Measurements from ENCODE around the gene MRPL14.
"Not testable (repeated sequence)": the region's sequence is repeated elsewhere in the genome, so short reads cannot be mapped to it uniquely, and the experiment has no call there.

The MRPL14 gene

GRCh38 chr6:44107017-44107416 lies 20.2 kb downstream of the MRPL14 start:
- DNase-seq = no peak
- in situ Hi-C loops (cut with HindIII; ENCODE audit: low pct_ligation_motif_present, low pct_unique_long_range_greater_than_20kb, low sequenced_read_pairs) = no loop called here

- in situ Hi-C loops (cut with HindIII; ENCODE audit: low pct_ligation_motif_present, low pct_unique_long_range_greater_than_20kb, low sequenced_read_pairs) = no loop called here
Measured at GRCh38 chr6:44105993-44106740, 21.1 kb downstream of the MRPL14 start.

GRCh38 chr6:44105146-44105545 lies 22.1 kb downstream of the MRPL14 start:
- in situ Hi-C loops (cut with HindIII; ENCODE audit: low pct_ligation_motif_present, low pct_unique_long_range_greater_than_20kb, low sequenced_read_pairs) = no loop called here
- no peak for DNase-seq

More at GRCh38 chr6:44105993-44106740, 21.1 kb downstream of the MRPL14 start:
- no peak for DNase-seq

- in situ Hi-C loops (cut with HindIII; ENCODE audit: low pct_ligation_motif_present, low pct_unique_long_range_greater_than_20kb, low sequenced_read_pairs) = no loop called here
Measured at GRCh38 chr6:44104481-44105021, 22.7 kb downstream of the MRPL14 start.

GRCh38 chr6:44102527-44102926 lies 24.7 kb downstream of the MRPL14 start:
- DNase-seq = no peak
- in situ Hi-C loops (cut with HindIII; ENCODE audit: low pct_ligation_motif_present, low pct_unique_long_range_greater_than_20kb, low sequenced_read_pairs) = no loop called here

More at GRCh38 chr6:44104481-44105021, 22.7 kb downstream of the MRPL14 start:
- DNase-seq = no peak

- no peak for DNase-seq
- in situ Hi-C loops (cut with HindIII; ENCODE audit: low pct_ligation_motif_present, low pct_unique_long_range_greater_than_20kb, low sequenced_read_pairs) = no loop called here
Measured at GRCh38 chr6:44101832-44102231, 25.4 kb downstream of the MRPL14 start.

GRCh38 chr6:44100088-44100550 lies 27.1 kb downstream of the MRPL14 start:
- in situ Hi-C loops (cut with HindIII; ENCODE audit: low pct_ligation_motif_present, low pct_unique_long_range_greater_than_20kb, low sequenced_read_pairs) = no loop called here
- DNase-seq = peak; percentile 50

GRCh38 chr6:44099192-44099591 lies 28.1 kb downstream of the MRPL14 start:
- in situ Hi-C loops (cut with HindIII; ENCODE audit: low pct_ligation_motif_present, low pct_unique_long_range_greater_than_20kb, low sequenced_read_pairs) = no loop called here
- no peak for DNase-seq

GRCh38 chr6:44097782-44098317 lies 29.4 kb downstream of the MRPL14 start:
- in situ Hi-C loops (cut with HindIII; ENCODE audit: low pct_ligation_motif_present, low pct_unique_long_range_greater_than_20kb, low sequenced_read_pairs) = no loop called here
- DNase-seq = no peak

- DNase-seq = peak; percentile 72
- in situ Hi-C loops (cut with HindIII; ENCODE audit: low pct_ligation_motif_present, low pct_unique_long_range_greater_than_20kb, low sequenced_read_pairs) = no loop called here
Measured at GRCh38 chr6:44096612-44097011, 30.6 kb downstream of the MRPL14 start.

GRCh38 chr6:44095243-44095623 lies 32.0 kb downstream of the MRPL14 start:
- DNase-seq; in situ Hi-C loops (cut with HindIII; ENCODE audit: low pct_ligation_motif_present, low pct_unique_long_range_greater_than_20kb, low sequenced_read_pairs): not testable (repeated sequence)

GRCh38 chr6:44094403-44095242 lies 32.6 kb downstream of the MRPL14 start:
- DNase-seq = no peak
- in situ Hi-C loops (cut with HindIII; ENCODE audit: low pct_ligation_motif_present, low pct_unique_long_range_greater_than_20kb, low sequenced_read_pairs) = no loop called here

- in situ Hi-C loops (cut with HindIII; ENCODE audit: low pct_ligation_motif_present, low pct_unique_long_range_greater_than_20kb, low sequenced_read_pairs) = no loop called here
- DNase-seq = no peak
Measured at GRCh38 chr6:44093750-44094402, 33.4 kb downstream of the MRPL14 start.

- in situ Hi-C loops (cut with HindIII; ENCODE audit: low pct_ligation_motif_present, low pct_unique_long_range_greater_than_20kb, low sequenced_read_pairs) = no loop called here
- DNase-seq = no peak
Measured at GRCh38 chr6:44093066-44093465, 34.2 kb downstream of the MRPL14 start.

- in situ Hi-C loops (cut with HindIII; ENCODE audit: low pct_ligation_motif_present, low pct_unique_long_range_greater_than_20kb, low sequenced_read_pairs) = no loop called here
- DNase-seq = no peak
Measured at GRCh38 chr6:44091981-44092884, 35.0 kb downstream of the MRPL14 start.

GRCh38 chr6:44091356-44091755 lies 35.9 kb downstream of the MRPL14 start:
- DNase-seq; in situ Hi-C loops (cut with HindIII; ENCODE audit: low pct_ligation_motif_present, low pct_unique_long_range_greater_than_20kb, low sequenced_read_pairs): not testable (repeated sequence)

GRCh38 chr6:44090465-44090864 lies 36.8 kb downstream of the MRPL14 start:
- no peak for DNase-seq
- in situ Hi-C loops (cut with HindIII; ENCODE audit: low pct_ligation_motif_present, low pct_unique_long_range_greater_than_20kb, low sequenced_read_pairs) = no loop called here

Measured in ACHN (cell line).